Hepatic stellate cell (primary cell): ENCODE data around the gene TLE5.
A peak's percentile ranks its signal among the peaks of the same experiment; 100 is the strongest.
"Not testable (repeated sequence)": the region's sequence is repeated elsewhere in the genome, so short reads cannot be mapped to it uniquely, and the experiment has no call there.

Source experiments
- DNase-seq: peaks from one replicate; pipeline ENCODE4 v3.0.0; 2011; ENCODE audit warnings: low spot score

Gene TLE5

GRCh38 chr19:3096267-3096901 lies 34.1 kb upstream of the TLE5 start:
- DNase-seq: no peak

DNA sequence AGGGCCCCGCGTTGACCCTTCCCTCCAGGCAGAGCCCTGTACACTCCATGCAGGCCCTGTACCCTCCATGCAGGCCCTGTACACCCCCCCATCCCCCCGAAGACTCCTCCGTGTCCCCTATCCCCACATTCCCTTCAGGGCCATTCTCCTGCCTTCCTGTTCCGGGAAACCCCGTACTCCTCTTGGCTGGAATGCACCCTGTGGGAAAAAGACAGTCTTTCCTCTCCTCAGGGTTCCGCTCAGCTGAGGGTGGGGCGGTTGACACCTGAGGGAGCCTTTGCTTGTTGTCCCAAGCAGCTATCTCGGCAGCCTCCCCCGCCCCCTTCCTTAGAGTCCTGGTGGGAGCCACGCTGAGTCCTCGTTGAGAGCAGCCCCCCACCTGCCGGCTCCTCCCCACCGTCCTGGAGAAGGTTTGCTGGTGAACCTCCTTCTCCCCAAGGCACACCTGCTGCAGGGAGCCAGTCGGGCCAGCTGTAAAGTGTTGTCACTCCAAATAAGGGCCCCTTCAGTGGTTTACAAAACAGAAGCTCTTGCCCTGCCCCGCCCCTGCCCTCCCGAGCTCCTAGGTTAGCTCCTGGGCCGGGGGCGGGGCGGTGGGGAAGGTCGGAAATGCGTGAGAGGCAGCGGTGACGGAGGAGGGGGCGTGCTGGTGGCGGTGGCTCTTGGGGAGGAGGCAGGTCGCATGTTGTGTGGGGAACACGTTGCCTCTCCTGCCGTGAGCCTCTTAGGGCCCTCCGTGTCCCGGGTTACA lies 33.3 kb upstream of the TLE5 start:
- no peak for DNase-seq

GRCh38 chr19:3094601-3095440 lies 32.5 kb upstream of the TLE5 start:
- DNase-seq: no peak

- not testable (repeated sequence) for DNase-seq
These were observed 27.1 kb upstream of the TLE5 start for GRCh38 chr19:3089299-3089855.

GRCh38 chr19:3087769-3088168 lies 25.5 kb upstream of the TLE5 start:
- DNase-seq: no peak

DNA sequence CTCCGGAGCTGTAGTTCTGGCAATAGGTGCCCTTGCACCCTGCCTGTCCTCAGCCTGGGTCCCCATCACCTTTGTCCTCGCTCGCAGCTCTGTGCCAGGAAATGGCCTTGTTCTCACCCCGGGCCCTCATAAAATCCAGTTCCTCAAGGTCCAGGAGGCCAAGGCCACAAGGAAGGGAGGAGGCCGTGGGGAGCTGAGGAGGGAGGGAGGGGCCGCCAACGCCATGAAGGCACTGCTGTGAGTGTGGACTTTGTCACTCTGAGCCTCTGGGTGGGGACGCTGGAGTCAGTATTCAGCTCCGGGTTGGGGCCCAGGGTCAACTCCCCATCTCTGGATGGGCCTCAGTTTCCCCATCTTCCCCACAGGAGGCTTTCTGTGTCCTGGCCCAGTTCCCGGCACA lies 22.6 kb upstream of the TLE5 start:
- no peak for DNase-seq

DNA sequence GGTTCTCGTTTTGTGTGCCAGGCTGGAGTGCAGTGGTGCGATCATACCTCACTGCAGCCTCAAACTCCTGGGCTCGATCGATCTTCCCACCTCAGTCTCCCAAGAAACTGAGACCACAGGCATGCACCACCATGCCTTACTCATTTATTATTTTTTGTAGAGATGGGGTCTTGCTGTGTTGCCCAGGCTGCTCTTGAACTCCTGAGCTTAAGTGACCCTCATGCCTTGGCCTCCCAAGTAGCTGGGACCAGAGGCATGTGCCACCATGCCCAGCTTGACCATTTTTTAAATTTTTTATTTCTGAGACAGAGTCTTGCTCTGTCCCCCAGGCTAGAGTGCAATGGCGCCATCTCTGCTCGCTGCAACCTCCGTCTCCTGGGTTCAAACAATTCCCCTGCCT lies 21.7 kb upstream of the TLE5 start:
- no peak for DNase-seq

DNA sequence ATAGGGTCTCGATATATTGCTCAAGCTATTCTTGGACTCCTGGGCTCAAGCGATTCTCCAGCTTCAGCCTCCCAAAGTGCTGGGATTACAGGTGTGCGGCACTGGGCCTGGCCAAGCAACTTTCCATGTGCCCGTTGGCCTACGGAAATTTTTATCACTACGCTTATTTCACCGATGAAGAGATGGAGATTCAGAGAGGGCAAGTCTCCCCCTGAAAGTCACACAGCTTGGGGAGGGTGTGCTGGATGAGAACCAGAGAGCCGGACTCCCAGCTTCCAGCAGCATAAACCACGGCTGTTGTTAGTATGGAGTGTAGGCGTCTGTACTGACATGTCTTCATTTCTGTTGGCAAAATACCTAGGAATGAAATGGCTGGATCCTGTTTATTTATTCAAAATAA lies 20.0 kb upstream of the TLE5 start:
- DNase-seq: no peak

GRCh38 chr19:3080286-3080685 lies 18.0 kb upstream of the TLE5 start:
- DNase-seq: no peak

DNA sequence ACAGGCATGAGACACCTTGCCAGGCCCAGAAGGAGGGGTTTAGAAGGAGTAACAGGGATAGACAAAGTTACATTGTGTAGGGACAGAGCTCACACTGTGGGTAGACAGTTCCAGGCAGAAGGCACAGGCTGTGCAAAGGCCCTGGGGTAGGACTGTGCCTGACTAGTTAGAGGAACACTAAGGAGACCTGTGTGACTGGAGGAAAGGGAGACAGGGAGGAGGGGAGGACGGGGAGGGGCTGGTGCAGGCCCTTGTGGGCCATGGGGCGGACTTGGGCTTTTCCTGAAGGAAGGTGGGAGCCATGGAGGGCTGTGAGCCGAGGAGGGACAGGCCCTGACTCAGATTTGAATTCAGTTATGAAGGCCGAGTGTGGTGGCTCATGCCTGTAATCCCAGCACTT lies 17.3 kb upstream of the TLE5 start:
- DNase-seq: no peak

DNA sequence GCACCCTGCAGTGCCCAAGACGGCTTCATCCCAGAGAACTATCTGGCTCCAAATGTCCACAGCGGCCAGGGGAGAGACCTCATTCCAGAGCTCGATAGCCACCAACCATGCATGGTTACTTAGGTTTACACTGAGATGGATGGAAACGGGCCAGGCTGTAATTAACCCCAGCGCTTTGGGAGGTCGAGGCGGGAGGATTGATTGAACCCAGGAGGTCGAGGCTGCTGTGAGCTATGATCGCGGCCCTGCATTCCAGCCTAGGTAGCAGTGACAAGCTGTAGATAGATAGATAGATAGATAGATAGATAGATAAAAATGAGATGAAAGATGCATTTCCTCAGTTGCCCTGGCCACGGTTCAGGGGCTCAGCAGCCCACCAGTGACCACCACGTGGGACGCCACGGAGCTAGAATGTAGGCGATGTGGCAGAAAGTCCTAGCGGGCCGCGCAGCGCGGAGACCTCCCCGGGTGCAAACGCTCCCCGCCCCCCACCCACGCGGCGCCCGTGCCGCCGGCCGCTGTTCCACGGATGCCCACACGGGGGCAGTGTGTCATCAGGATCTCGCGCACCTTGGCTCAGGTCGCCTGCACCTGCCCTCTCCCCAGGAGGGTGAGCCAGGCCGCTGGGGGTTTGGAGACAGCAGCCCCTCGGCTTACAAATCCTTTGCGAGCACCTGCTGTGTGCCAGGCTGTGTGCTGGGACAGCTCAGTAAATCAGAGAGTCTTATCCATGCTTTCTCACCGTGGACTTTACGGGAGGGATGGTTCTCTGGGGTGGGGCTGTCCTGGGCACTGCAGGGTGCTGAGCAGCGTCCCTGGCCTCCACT lies 13.5 kb upstream of the TLE5 start:
- peak; percentile 57 for DNase-seq

DNA sequence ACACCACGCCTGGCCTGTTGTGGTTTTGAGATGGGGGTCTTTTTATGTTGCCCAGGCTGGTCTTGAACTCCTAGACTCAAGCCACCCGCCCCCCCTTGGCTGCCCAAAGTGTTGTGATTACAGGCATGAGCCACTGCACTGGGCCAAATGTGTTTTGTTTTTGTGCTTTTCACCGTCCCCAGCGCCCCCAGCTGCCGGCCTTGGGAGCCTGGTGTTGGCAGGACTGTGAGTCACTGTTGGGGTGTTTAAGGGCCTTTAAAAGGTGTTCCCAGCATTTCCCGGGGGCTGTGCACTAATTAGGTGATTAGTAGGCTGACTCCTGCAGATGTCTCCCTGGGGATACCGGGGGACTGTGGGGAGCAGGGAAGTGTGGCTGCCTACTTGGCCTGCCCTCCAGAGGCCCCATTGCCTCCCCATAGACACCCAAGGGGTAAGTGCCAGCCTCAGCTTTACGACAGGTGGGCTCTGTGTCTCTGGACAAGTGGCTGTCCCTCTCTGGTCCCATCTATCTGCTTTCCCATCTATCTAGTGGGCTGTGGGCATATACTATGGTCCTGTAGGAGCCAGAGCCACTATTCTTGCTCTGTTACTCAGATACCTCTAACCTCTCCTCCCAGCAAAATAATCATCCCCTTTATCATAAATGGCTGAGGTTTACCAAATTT lies 11.8 kb upstream of the TLE5 start:
- no peak for DNase-seq

GRCh38 chr19:3073159-3073563 lies 10.9 kb upstream of the TLE5 start:
- DNase-seq: peak; percentile 77

DNA sequence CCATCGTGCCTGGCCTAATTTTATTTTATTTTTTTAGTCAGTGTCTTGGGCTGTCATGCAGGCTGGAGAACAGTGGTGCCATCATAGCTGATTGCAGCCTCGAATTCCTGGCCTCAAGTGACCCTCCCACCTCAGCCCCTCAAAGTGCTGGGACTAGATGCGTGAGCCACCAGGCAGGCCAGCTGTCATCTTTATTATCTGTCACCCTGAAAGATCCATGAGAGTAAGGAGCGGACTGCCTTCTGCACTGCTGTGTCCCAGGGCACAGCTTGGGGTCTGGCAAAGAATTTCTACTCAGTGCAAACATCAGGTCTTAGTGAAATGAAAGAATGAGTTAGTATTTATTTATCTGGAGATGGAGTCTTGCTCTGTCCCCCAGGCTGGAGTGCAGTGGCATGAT lies 9.5 kb upstream of the TLE5 start:
- no peak for DNase-seq

- DNase-seq: no peak
These were observed 5.8 kb upstream of the TLE5 start for GRCh38 chr19:3068071-3068470.

DNA sequence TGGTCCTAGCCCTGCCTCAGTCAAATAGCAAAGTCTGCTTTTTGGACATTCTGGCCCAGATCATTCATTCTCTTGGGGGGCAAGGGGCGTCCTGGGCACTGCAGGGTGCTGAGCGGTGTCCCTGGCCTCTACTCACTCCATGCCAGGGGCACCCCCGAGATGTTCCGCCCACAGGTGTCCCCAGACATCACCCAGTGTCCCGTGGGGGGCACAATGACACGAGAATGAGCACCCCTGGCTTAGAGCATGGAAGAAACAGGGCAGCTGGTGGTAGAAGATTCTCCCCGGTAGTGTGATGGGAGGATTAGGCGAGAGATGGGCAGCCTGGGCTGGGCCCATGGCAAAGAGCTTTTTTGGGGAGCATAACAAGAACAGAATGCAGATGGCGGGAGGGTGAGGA lies 5.3 kb upstream of the TLE5 start:
- DNase-seq: no peak

- no peak for DNase-seq
These were observed 4.3 kb upstream of the TLE5 start for GRCh38 chr19:3066482-3067049.

DNA sequence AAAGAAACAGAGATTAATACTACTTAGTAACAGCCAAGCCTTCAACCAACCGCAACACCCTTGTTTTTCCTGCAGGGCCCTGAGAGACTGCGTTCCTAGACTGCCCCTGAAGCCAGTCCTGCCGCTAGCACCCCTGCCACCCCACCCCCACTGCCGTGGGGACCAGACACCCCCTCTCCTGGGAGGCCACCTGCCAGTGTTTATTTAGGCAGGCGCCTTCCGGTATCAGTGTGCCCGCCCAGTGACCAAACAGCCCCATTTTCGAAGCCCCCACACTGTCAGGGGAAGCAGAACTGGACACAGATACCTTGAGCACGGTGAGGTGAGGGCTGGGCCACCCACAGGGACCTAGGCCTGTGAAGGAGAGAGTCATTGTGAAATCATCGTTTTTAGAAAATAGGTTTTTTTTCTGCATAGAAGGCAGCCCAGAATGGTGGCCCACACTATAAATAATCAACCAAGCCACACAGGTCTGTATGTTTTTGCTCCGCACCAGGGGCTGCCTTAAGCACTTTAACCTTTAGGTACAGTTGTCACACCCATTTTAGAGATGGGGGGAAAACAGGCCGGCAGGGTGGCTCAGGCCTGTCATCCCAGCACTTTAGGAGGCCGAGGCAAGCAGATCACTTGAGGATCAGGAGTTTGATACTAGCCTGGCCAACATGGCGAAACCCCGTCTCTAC lies 3.5 kb upstream of the TLE5 start:
- no peak for DNase-seq

DNA sequence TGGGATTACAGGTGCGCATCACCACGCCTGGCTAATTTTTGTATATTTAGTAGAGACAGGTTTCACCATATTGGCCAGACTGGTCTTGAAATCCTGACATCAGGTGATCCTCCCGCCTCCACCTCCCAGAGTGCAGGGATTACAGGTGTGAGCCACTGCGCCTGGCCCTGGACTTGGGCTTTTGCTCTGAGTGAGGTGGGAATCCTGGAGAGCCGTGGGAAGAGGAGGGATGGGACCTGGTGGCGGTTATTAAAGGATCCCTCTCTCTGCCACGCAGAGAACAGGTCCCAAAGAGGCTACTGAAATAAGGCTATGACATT lies 1.7 kb upstream of the TLE5 start:
- no peak for DNase-seq
